Endothelial cell of umbilical vein (primary cell): ENCODE data around the gene ATP2C2.

ENCODE experiments used
- EZH2 ChIP-seq: IDR thresholded peaks from 2 replicates; pipeline ENCODE4 v1.6.1; 2012; ENCODE audit warnings: borderline replicate concordance, low read depth, mild to moderate bottlenecking, moderate library complexity, low read length, inconsistent platforms; ENCODE audit not compliant: severe bottlenecking
- GATA2 ChIP-seq: IDR thresholded peaks from 2 replicates; pipeline ENCODE4 v1.7.0; 2011; ENCODE audit warnings: low read depth, mild to moderate bottlenecking, moderate library complexity, mixed read lengths, low read length; ENCODE audit not compliant: insufficient read length, insufficient read depth
- POLR2A ChIP-seq: IDR thresholded peaks from 2 replicates; pipeline ENCODE4 v1.6.1; 2012; ENCODE audit warnings: low read depth, mild to moderate bottlenecking, control low read depth, low read length
- POLR2AphosphoS5 ChIP-seq: IDR thresholded peaks from 2 replicates; pipeline ENCODE4 v1.6.1; 2012; ENCODE audit warnings: low read depth, mild to moderate bottlenecking, control low read depth, low read length, moderate library complexity; ENCODE audit not compliant: insufficient read depth
- TF ChIP-seq, protein P1 (sequence below), 2 donors: IDR thresholded peaks; 1 replicate in 1 of 2; 2 replicates in 1 of 2; pipeline ENCODE4 v1.5.1; 2011; ENCODE audit warnings: low read length in 2 of 2, mild to moderate bottlenecking in 2 of 2, moderate library complexity in 2 of 2, control low read depth in 1 of 2, inconsistent platforms in 1 of 2, low read depth in 1 of 2; ENCODE audit not compliant: insufficient read depth in 1 of 2; ENCODE audit errors: extremely low read depth in 1 of 2

DNA sequence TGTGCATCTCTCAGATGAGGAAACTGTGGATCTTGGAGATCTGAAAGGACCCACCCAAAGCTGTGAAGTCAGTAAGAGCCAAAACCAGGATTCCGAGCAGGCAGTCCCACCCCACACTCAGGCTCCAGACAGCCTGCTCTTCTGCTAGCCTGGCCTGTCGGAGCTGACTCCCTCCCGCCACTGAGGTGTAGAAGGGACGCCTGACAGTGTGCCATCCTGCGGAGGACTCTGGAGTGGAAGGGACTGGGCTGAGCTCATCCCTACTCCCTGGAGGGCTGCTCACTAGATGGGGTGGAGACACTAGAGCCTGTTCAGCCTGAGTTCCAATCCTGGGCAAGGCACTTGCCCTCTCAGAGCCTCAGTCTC lies 37.7 kb upstream of the ATP2C2 start:
- TF ChIP-seq, protein P1, sequence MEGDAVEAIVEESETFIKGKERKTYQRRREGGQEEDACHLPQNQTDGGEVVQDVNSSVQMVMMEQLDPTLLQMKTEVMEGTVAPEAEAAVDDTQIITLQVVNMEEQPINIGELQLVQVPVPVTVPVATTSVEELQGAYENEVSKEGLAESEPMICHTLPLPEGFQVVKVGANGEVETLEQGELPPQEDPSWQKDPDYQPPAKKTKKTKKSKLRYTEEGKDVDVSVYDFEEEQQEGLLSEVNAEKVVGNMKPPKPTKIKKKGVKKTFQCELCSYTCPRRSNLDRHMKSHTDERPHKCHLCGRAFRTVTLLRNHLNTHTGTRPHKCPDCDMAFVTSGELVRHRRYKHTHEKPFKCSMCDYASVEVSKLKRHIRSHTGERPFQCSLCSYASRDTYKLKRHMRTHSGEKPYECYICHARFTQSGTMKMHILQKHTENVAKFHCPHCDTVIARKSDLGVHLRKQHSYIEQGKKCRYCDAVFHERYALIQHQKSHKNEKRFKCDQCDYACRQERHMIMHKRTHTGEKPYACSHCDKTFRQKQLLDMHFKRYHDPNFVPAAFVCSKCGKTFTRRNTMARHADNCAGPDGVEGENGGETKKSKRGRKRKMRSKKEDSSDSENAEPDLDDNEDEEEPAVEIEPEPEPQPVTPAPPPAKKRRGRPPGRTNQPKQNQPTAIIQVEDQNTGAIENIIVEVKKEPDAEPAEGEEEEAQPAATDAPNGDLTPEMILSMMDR (IDR thresholded peaks at IDR 0.05; ENCODE audit: extremely low read depth in 1 of 2, insufficient read depth in 1 of 2, low read depth in 1 of 2, low read length in 2 of 2): no peak
- no peak for TF ChIP-seq EZH2
- no peak for TF ChIP-seq GATA2
- TF ChIP-seq POLR2A: no peak
- TF ChIP-seq POLR2AphosphoS5: no peak
